Thyroid gland (tissue), 4 donors: ENCODE data around the gene HOXD3. TPM values are rescaled to one million over a fixed set of nuclear protein-coding genes. Genes with fewer than 3 reads are reported as not detected.

ENCODE experiments used
- DNase-seq, 2 donors: peaks; one replicate each; pipeline ENCODE4 v3.0.0-alpha.2; 2019
- H3K27ac ChIP-seq, 3 donors: fragments of 200-600 bp; sonication (generic); 1 replicate in 2 of 3; 2 replicates in 1 of 3; pipeline ENCODE4 v1.5.1; 2016 to 2019; ENCODE audit warnings: mild to moderate bottlenecking in 1 of 3, moderate library complexity in 1 of 3
- H3K27me3 ChIP-seq: fragments of 200-600 bp; sonication (generic); one replicate; pipeline ENCODE4 v1.5.1; 2019
- H3K36me3 ChIP-seq, 2 donors: fragments of 200-600 bp; sonication (generic); one replicate each; pipeline ENCODE4 v1.5.1; 2016 to 2019
- H3K4me1 ChIP-seq, 2 donors: fragments of 200-600 bp; sonication (generic); one replicate each; pipeline ENCODE4 v1.5.1; 2017 to 2019
- H3K4me3 ChIP-seq, 3 donors: fragments of 200-600 bp; sonication (generic); replicated peaks in 1 of 3; 1 replicate in 2 of 3; 2 replicates in 1 of 3; pipeline ENCODE4 v1.5.1; 2016; ENCODE audit warnings: mild to moderate bottlenecking in 1 of 3
- H3K9me3 ChIP-seq: fragments of 200-600 bp; sonication (generic); one replicate; pipeline ENCODE4 v1.5.1; 2017
- CTCF ChIP-seq, 6 experiments: fragments of 200-600 bp in 3 of 6; fragments of 450-650 bp in 3 of 6; sonication (generic) in 3 of 6; IDR thresholded peaks; one replicate each; pipeline ENCODE4 v1.5.1; 2016 to 2019; ENCODE audit warnings: antibody characterized with exemption in 6 of 6, mild to moderate bottlenecking in 2 of 6, inconsistent platforms in 1 of 6, moderate library complexity in 1 of 6
- POLR2A ChIP-seq, 2 donors: fragments of 450-650 bp; IDR thresholded peaks; one replicate each; pipeline ENCODE4 v1.6.1; 2017; ENCODE audit warnings: antibody characterized with exemption in 2 of 2, mild to moderate bottlenecking in 2 of 2, moderate library complexity in 1 of 2
- WGBS, 2 donors: methylation state at CpG; one replicate each; pipeline ENCODE4 v1.1.5; 2017; 5-methylcytosine and 5-hydroxymethylcytosine counted together
- intact Hi-C: fragments of 100-400 bp; cut with DNase I; formaldehyde crosslinking; loops from one replicate; pipeline ENCODE4 v1.15.1; 2023
- total RNA-seq, 4 donors: library from RNA; depleted of rRNA; stranded (reverse); fragments of >200 nt; gene quantifications; one replicate each; pipeline ENCODE4 v1.2.3, GENCODE V29; 2016

Gene HOXD3
- total RNA-seq, 4 donors from 2014 or later, result 0.75 to 5.0 (median 3.1) TPM

DNA sequence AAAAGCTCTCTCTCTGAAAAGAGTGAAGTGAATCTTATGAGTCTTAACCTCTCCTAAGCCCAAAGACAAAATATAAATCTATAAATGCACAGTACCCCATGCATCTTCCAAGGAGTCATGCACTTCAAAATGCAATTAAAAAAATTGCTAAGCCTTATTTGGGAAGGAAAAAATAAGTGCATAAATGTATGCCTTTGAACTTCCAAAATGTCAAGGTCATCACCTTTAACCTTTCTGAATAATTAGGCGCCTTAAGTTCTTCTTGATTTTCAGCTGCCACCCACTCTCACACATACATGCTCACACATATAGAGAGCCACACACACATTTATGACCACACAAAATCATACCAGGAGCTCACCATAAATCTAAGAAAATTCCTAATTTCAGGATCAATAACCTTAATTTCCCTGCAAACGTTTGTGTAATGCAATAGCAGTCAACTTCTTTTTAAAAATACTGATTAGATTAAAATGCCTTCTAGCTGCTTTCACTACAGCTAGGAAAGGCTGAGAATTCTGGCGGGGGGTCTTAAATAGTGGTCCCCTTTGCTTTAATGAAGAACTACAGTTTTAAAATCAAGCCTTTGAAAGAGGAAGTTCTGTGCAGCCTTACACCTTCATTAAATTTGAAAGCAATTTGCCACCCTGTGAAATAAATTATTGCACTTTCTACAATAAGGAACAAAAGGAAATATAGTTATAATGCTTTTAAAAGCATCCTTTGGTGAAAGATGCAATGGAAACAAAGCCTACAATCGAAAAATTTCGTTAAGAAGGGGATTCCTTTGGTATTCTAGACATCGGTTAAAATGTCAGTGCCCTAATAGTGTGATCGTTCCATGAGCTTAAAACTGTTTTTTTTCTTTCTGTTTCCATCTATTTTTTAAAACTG, 46.4 kb upstream of the HOXD3 start:
- Histone ChIP-seq H3K27me3 (peaks cover 67% of the 10 kb centered on the region), H3K36me3 (no peaks in the 10 kb centered on the region), H3K4me1 (peaks cover 0 to 26% of the 10 kb centered on the region in 2 donors), H3K27ac (no peak overlapping the region), H3K9me3 (no peaks in the 10 kb centered on the region), H3K4me3 (no peak overlapping the region)
- TF ChIP-seq POLR2A (IDR thresholded peaks at IDR 0.05) (no peak), CTCF (IDR thresholded peaks at IDR 0.05) (no peak)
- WGBS, 2 donors, result 20 to 21% methylated on average over 7 of the region's 7 CpGs
- intact Hi-C loops, result no loop called here
- no peak for DNase-seq

GRCh38 chr2:176111309-176111663, 45.8 kb upstream of the HOXD3 start:
- WGBS, 2 donors, result 4 to 5% methylated on average over 16 of the region's 16 CpGs
- no peaks in the 10 kb centered on the region for H3K36me3 ChIP-seq
- no peak overlapping the region for H3K27ac ChIP-seq
- H3K4me1 ChIP-seq, result peaks cover 0 to 26% of the 10 kb centered on the region in 2 donors
- intact Hi-C loops, result no loop called here
- peak; percentile 38 to 44 for DNase-seq
- TF ChIP-seq POLR2A (IDR thresholded peaks at IDR 0.05) (no peak), CTCF (IDR thresholded peaks at IDR 0.05) (peak in 2 of 6 experiments; percentile 27 to 56)
- H3K27me3 ChIP-seq, result peaks cover 67% of the 10 kb centered on the region
- no peaks in the 10 kb centered on the region for H3K9me3 ChIP-seq
- no peak overlapping the region for H3K4me3 ChIP-seq

GRCh38 chr2:176111846-176112374, 45.2 kb upstream of the HOXD3 start:
- Histone ChIP-seq H3K4me1 (peaks cover 0 to 19% of the 10 kb centered on the region in 2 donors), H3K4me3 (no peak overlapping the region), H3K36me3 (no peaks in the 10 kb centered on the region), H3K27ac (no peak overlapping the region), H3K9me3 (no peaks in the 10 kb centered on the region), H3K27me3 (peaks cover 67% of the 10 kb centered on the region)
- WGBS, 2 donors, result 3 to 10% methylated on average over 29 of the region's 29 CpGs
- DNase-seq, result no peak
- intact Hi-C loops, result no loop called here
- no peak for TF ChIP-seq CTCF (IDR thresholded peaks at IDR 0.05)
- no peak for TF ChIP-seq POLR2A (IDR thresholded peaks at IDR 0.05)

DNA sequence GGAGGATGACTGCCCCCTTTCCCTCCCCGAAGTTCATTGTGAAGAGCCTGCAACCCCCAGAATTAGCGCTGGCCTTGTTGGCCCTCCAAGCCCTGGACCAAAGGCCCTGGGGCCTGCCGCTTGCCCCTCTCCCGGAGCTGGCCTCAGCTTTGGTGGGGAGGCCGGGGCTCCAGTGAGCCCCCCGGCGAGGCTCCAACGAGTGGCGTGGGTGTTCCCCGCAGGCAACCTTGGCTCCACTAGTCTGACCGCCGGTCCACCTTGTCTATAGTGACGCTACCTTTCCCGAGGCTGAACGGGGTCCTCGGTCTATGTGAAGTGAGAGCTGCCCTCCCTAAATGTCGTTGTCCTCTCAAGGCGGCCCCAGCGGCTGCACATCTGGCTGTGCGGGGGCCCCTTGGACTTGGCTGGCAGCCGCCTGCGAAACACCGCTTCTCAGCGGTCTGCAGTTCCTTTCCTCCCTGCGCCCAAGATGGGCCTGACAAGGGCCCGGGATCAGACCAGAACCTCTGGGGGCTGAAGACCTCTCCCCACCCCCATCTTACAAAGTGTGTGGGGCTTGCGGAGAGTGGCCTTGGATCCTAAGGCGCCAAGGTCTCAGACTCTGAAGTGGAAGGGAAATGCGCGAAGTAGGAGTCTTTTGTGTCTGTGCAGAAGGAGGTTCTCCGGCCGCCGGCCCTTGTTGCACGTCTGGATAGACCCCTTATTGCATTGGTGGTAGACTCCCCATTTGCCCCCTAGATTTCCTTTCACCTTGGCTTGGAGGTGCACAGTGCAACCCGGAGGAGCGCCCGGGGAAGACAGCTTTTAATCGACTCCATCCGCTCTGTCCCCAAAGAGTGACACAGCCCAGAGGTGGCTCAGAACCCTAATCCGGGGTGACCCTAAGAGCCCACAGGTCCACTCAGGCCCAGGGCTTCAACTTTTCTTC, 44.5 kb upstream of the HOXD3 start:
- Histone ChIP-seq H3K9me3 (no peaks in the 10 kb centered on the region), H3K27me3 (peaks cover 71% of the 10 kb centered on the region), H3K27ac (no peak overlapping the region), H3K36me3 (no peaks in the 10 kb centered on the region), H3K4me1 (peaks cover 0 to 15% of the 10 kb centered on the region in 2 donors), H3K4me3 (no peak overlapping the region)
- 7 to 9% methylated on average over 19 to 31 of the region's 40 CpGs for WGBS, 2 donors
- intact Hi-C loops, result no loop called here
- no peak for DNase-seq
- TF ChIP-seq CTCF (IDR thresholded peaks at IDR 0.05), result no peak
- no peak for TF ChIP-seq POLR2A (IDR thresholded peaks at IDR 0.05)
